Measurements from ENCODE around the gene ITSN1. TPM values are rescaled to one million over a fixed set of nuclear protein-coding genes. Genes with fewer than 3 reads are reported as not detected.
A peak's percentile ranks its signal among the peaks of the same experiment; 100 is the strongest.

Gene ITSN1
- total RNA-seq, 1 experiment from 2014 or later = 42.6 TPM

- BruUV-seq (replicated peaks) = no TSS peak
- no peak overlapping the region for H3K4me3 Mint-ChIP-seq (ENCODE audit: unreplicated experiment)
- POLR2A ChIA-PET = no interaction called here
- peaks cover 14% of the 10 kb centered on the region for H3K4me1 Mint-ChIP-seq (ENCODE audit: insufficient read depth, unreplicated experiment)
- H3K27ac Mint-ChIP-seq (ENCODE audit: low read depth, unreplicated experiment) = no peak overlapping the region
- no peaks in the 10 kb centered on the region for H3K9me3 Mint-ChIP-seq (ENCODE audit: unreplicated experiment)
- intact Hi-C loops (cut with micrococcal nuclease) = no loop called here
- DNase-seq (ENCODE audit: unreplicated experiment) = no peak
- H3K36me3 Mint-ChIP-seq (ENCODE audit: insufficient read depth, unreplicated experiment) = no peaks in the 10 kb centered on the region
- TF ChIP-seq CTCF (IDR thresholded peaks at IDR 0.05; ENCODE audit: unreplicated experiment) = no peak
- H3K27me3 Mint-ChIP-seq (ENCODE audit: insufficient read depth, unreplicated experiment) = peaks cover 19% of the 10 kb centered on the region
- CTCF ChIA-PET = interaction anchor here (0.6 kb wide), 1 partner anchor 87 kb away, joined by 3 read pairs; no protein-coding TSS in a partner anchor
Measured at GRCh38 chr21:33881689-33882440, 239.6 kb downstream of the ITSN1 start.

GRCh38 chr21:33883118-33883517 lies 240.8 kb downstream of the ITSN1 start:
- no peak for DNase-seq (ENCODE audit: unreplicated experiment)
- no TSS peak for BruUV-seq (replicated peaks)

GRCh38 chr21:33884376-33885171 lies 242.3 kb downstream of the ITSN1 start:
- no peaks in the 10 kb centered on the region for H3K9me3 Mint-ChIP-seq (ENCODE audit: unreplicated experiment)
- H3K27me3 Mint-ChIP-seq (ENCODE audit: insufficient read depth, unreplicated experiment) = no peaks in the 10 kb centered on the region
- H3K4me1 Mint-ChIP-seq (ENCODE audit: insufficient read depth, unreplicated experiment) = peaks cover 14% of the 10 kb centered on the region
- ChIA-PET POLR2A (interaction anchor here (1.5 kb wide), 1 partner anchor 30 kb away, joined by 3 read pairs; no protein-coding TSS in a partner anchor), CTCF (interaction anchor here (0.7 kb wide), 1 partner anchor 295 kb away, joined by 3 read pairs; no protein-coding TSS in a partner anchor)
- peak; percentile 47 for DNase-seq (ENCODE audit: unreplicated experiment)
- H3K27ac Mint-ChIP-seq (ENCODE audit: low read depth, unreplicated experiment) = peak overlapping the region; percentile 33
- H3K4me3 Mint-ChIP-seq (ENCODE audit: unreplicated experiment) = peak overlapping the region; percentile 42
- H3K36me3 Mint-ChIP-seq (ENCODE audit: insufficient read depth, unreplicated experiment) = no peaks in the 10 kb centered on the region
- no peak for TF ChIP-seq CTCF (IDR thresholded peaks at IDR 0.05; ENCODE audit: unreplicated experiment)
- no TSS peak for BruUV-seq (replicated peaks)
- intact Hi-C loops (cut with micrococcal nuclease) = no loop called here

More at GRCh38 chr21:33883118-33883517, 240.8 kb downstream of the ITSN1 start:
- peaks cover 8% of the 10 kb centered on the region for H3K27me3 Mint-ChIP-seq (ENCODE audit: insufficient read depth, unreplicated experiment)
- ChIA-PET CTCF (no interaction called here), POLR2A (no interaction called here)
- TF ChIP-seq CTCF (IDR thresholded peaks at IDR 0.05; ENCODE audit: unreplicated experiment) = no peak
- no peaks in the 10 kb centered on the region for H3K9me3 Mint-ChIP-seq (ENCODE audit: unreplicated experiment)
- no peak overlapping the region for H3K27ac Mint-ChIP-seq (ENCODE audit: low read depth, unreplicated experiment)
- H3K4me1 Mint-ChIP-seq (ENCODE audit: insufficient read depth, unreplicated experiment) = peaks cover 14% of the 10 kb centered on the region
- no peak overlapping the region for H3K4me3 Mint-ChIP-seq (ENCODE audit: unreplicated experiment)
- no peaks in the 10 kb centered on the region for H3K36me3 Mint-ChIP-seq (ENCODE audit: insufficient read depth, unreplicated experiment)
- intact Hi-C loops (cut with micrococcal nuclease) = no loop called here

- Mint-ChIP-seq H3K4me3 (ENCODE audit: unreplicated experiment) (no peak overlapping the region), H3K27me3 (ENCODE audit: insufficient read depth, unreplicated experiment) (no peaks in the 10 kb centered on the region), H3K27ac (ENCODE audit: low read depth, unreplicated experiment) (peak overlapping the region; percentile 33), H3K9me3 (ENCODE audit: unreplicated experiment) (no peaks in the 10 kb centered on the region), H3K4me1 (ENCODE audit: insufficient read depth, unreplicated experiment) (peaks cover 14% of the 10 kb centered on the region), H3K36me3 (ENCODE audit: insufficient read depth, unreplicated experiment) (no peaks in the 10 kb centered on the region)
- DNase-seq (ENCODE audit: unreplicated experiment) = no peak
- no TSS peak for BruUV-seq (replicated peaks)
- no peak for TF ChIP-seq CTCF (IDR thresholded peaks at IDR 0.05; ENCODE audit: unreplicated experiment)
- intact Hi-C loops (cut with micrococcal nuclease) = no loop called here
- ChIA-PET CTCF (no interaction called here), POLR2A (interaction anchor here (1.5 kb wide), 1 partner anchor 31 kb away, joined by 3 read pairs; no protein-coding TSS in a partner anchor)
Measured at GRCh38 chr21:33885172-33885514, 242.8 kb downstream of the ITSN1 start.

All from MCF 10A (cell line).